KMS-11 (cell line): ENCODE measurements around the gene BARX2.

Source experiments
- H2AFZ ChIP-seq: fragments of 200-600 bp; sonication (generic); 2 replicates; pipeline ENCODE4 v1.6.1; 2016; ENCODE audit warnings: antibody characterized with exemption, mixed run types, low read depth
- H3K27ac ChIP-seq: fragments of 200-600 bp; sonication (generic); 2 replicates; pipeline ENCODE4 v1.6.1; 2016; ENCODE audit warnings: mild to moderate bottlenecking, mixed run types
- H3K27me3 ChIP-seq: fragments of 200-600 bp; sonication (generic); 2 replicates; pipeline ENCODE4 v1.6.1; 2017; ENCODE audit warnings: mild to moderate bottlenecking, low read depth, mixed run types, moderate library complexity; ENCODE audit not compliant: insufficient read depth
- H3K36me3 ChIP-seq: fragments of 200-600 bp; sonication (generic); 2 replicates; pipeline ENCODE4 v1.6.1; 2017; ENCODE audit warnings: mild to moderate bottlenecking, mixed run types; ENCODE audit not compliant: insufficient read depth
- H3K4me1 ChIP-seq: fragments of 200-600 bp; sonication (generic); 2 replicates; pipeline ENCODE4 v1.6.1; 2016; ENCODE audit warnings: mild to moderate bottlenecking, low read depth, mixed run types; ENCODE audit not compliant: poor library complexity, severe bottlenecking
- H3K4me2 ChIP-seq: fragments of 200-600 bp; sonication (generic); 2 replicates; pipeline ENCODE4 v1.7.0; 2016; ENCODE audit warnings: mild to moderate bottlenecking, mixed run types
- H3K4me3 ChIP-seq: fragments of 200-600 bp; sonication (generic); IDR thresholded peaks from 2 replicates; pipeline ENCODE4 v1.6.1; 2017; ENCODE audit warnings: low read depth, low read length, mixed read lengths; ENCODE audit not compliant: insufficient read depth
- H3K79me2 ChIP-seq: fragments of 200-600 bp; sonication (generic); 2 replicates; pipeline ENCODE4 v1.6.1; 2016; ENCODE audit warnings: low read depth, mixed run types; ENCODE audit not compliant: insufficient read depth
- H3K9ac ChIP-seq: fragments of 200-600 bp; sonication (generic); 2 replicates; pipeline ENCODE4 v1.6.1; 2016; ENCODE audit warnings: mild to moderate bottlenecking, mixed run types
- H4K20me1 ChIP-seq: fragments of 200-600 bp; sonication (generic); 2 replicates; pipeline ENCODE4 v1.6.1; 2016; ENCODE audit warnings: mild to moderate bottlenecking, mixed run types; ENCODE audit not compliant: insufficient read depth
- CTCF ChIP-seq: fragments of 200-600 bp; sonication (generic); conservative IDR thresholded peaks from 2 replicates; pipeline ENCODE4 v1.6.1; 2017; ENCODE audit warnings: low read depth, mild to moderate bottlenecking, antibody characterized with exemption, low read length, moderate library complexity, mixed read lengths

BARX2 gene

GRCh38 chr11:129444274-129444673 is 68.6 kb downstream of the BARX2 start:
- no peak overlapping the region for H2AFZ ChIP-seq
- no peak overlapping the region for H3K27ac ChIP-seq
- H3K79me2 ChIP-seq, result no peaks in the 10 kb centered on the region
- H3K27me3 ChIP-seq, result no peaks in the 10 kb centered on the region
- no peaks in the 10 kb centered on the region for H3K36me3 ChIP-seq
- no peak overlapping the region for H3K4me3 ChIP-seq
- H3K4me1 ChIP-seq, result no peaks in the 10 kb centered on the region
- no peaks in the 10 kb centered on the region for H4K20me1 ChIP-seq
- TF ChIP-seq CTCF, result no peak
- H3K9ac ChIP-seq, result no peak overlapping the region
- no peak overlapping the region for H3K4me2 ChIP-seq

GRCh38 chr11:129445226-129445625 is 69.6 kb downstream of the BARX2 start:
- no peak overlapping the region for H3K4me3 ChIP-seq
- H3K4me1 ChIP-seq, result no peaks in the 10 kb centered on the region
- no peak overlapping the region for H3K27ac ChIP-seq
- H3K79me2 ChIP-seq, result no peaks in the 10 kb centered on the region
- H3K27me3 ChIP-seq, result no peaks in the 10 kb centered on the region
- no peaks in the 10 kb centered on the region for H4K20me1 ChIP-seq
- no peak overlapping the region for H3K4me2 ChIP-seq
- H3K9ac ChIP-seq, result no peak overlapping the region
- no peak for TF ChIP-seq CTCF
- no peak overlapping the region for H2AFZ ChIP-seq
- no peaks in the 10 kb centered on the region for H3K36me3 ChIP-seq

GRCh38 chr11:129446572-129446971 is 70.9 kb downstream of the BARX2 start:
- no peaks in the 10 kb centered on the region for H4K20me1 ChIP-seq
- H3K27me3 ChIP-seq, result no peaks in the 10 kb centered on the region
- no peaks in the 10 kb centered on the region for H3K36me3 ChIP-seq
- H3K4me3 ChIP-seq, result no peak overlapping the region
- H3K79me2 ChIP-seq, result no peaks in the 10 kb centered on the region
- H3K27ac ChIP-seq, result no peak overlapping the region
- H2AFZ ChIP-seq, result no peak overlapping the region
- TF ChIP-seq CTCF, result no peak
- H3K4me2 ChIP-seq, result no peak overlapping the region
- no peak overlapping the region for H3K9ac ChIP-seq
- no peaks in the 10 kb centered on the region for H3K4me1 ChIP-seq

GRCh38 chr11:129447654-129448239 is 72.1 kb downstream of the BARX2 start:
- H2AFZ ChIP-seq, result no peak overlapping the region
- no peaks in the 10 kb centered on the region for H3K27me3 ChIP-seq
- H3K36me3 ChIP-seq, result no peaks in the 10 kb centered on the region
- no peak overlapping the region for H3K9ac ChIP-seq
- no peaks in the 10 kb centered on the region for H4K20me1 ChIP-seq
- no peak overlapping the region for H3K4me2 ChIP-seq
- TF ChIP-seq CTCF, result no peak
- no peaks in the 10 kb centered on the region for H3K4me1 ChIP-seq
- no peak overlapping the region for H3K4me3 ChIP-seq
- H3K27ac ChIP-seq, result no peak overlapping the region
- no peaks in the 10 kb centered on the region for H3K79me2 ChIP-seq

GRCh38 chr11:129451524-129451923 is 75.9 kb downstream of the BARX2 start:
- Histone ChIP-seq H3K79me2 (no peaks in the 10 kb centered on the region), H3K9ac (no peak overlapping the region), H3K27me3 (no peaks in the 10 kb centered on the region), H3K27ac (no peak overlapping the region), H3K4me2 (no peak overlapping the region), H3K4me1 (no peaks in the 10 kb centered on the region), H3K36me3 (no peaks in the 10 kb centered on the region), H3K4me3 (no peak overlapping the region), H4K20me1 (no peaks in the 10 kb centered on the region), H2AFZ (no peak overlapping the region)
- no peak for TF ChIP-seq CTCF
